ENCODE data around the gene TAPT1. TPM values are rescaled to one million over a fixed set of nuclear protein-coding genes. Genes with fewer than 3 reads are reported as not detected.

The TAPT1 gene
- total and polyA plus RNA-seq, 2 of the 13 experiments (the other 11 are each of a cell fraction or from before 2014, with no cell fraction given) = 24.5 to 25.3 TPM

DNA sequence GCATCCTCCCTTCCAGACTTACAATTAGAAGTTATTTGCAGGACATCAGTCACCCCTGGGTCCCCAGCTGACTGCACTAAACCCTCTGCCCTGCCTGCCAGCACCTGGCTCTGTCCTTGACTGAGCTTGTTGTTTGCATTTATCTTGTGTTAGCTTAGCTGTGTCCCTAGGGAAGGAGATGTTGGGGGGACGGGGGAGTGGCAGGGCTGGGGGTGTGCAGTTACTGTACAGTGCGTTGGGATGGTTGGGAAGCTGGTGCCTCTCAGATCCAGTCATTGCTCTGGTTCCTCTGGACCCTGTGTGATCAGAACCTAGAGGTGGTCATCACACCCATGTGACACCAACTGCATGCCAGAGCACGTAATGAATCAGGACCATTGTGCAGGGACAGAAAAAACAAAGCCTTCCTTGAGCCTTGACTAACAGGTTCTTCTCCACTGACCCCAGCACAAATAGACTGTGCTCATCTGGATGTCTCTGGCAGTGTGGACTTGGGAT, 109.7 kb downstream of the TAPT1 start (continued):
- TF ChIP-seq REXO4 (CRISPR knock-in tag; IDR thresholded peaks at IDR 0.05; ENCODE audit: borderline replicate concordance) (no peak), RXRB (CRISPR knock-in tag; IDR thresholded peaks at IDR 0.05; ENCODE audit: borderline replicate concordance) (peak; percentile 41; the same call in 1 of the 2 replicates), STAT5B (CRISPR knock-in tag; IDR thresholded peaks at IDR 0.05) (no peak), CCDC6 (CRISPR knock-in tag; IDR thresholded peaks at IDR 0.05) (no peak), SNAI1 (CRISPR knock-in tag; IDR thresholded peaks at IDR 0.05; ENCODE audit: borderline replicate concordance) (no peak), SP2 (CRISPR knock-in tag; IDR thresholded peaks at IDR 0.05) (no peak), ZNF143 (CRISPR knock-in tag; IDR thresholded peaks at IDR 0.05) (no peak), ZNF256 (CRISPR knock-in tag; conservative IDR thresholded peaks at IDR 0.05) (no peak), CCAR2 (optimal IDR thresholded peaks at IDR 0.05; ENCODE audit: low read depth, low read length) (no peak), MYC (CRISPR knock-in tag; IDR thresholded peaks at IDR 0.05; ENCODE audit: borderline replicate concordance) (no peak), MEF2D (CRISPR knock-in tag; IDR thresholded peaks at IDR 0.05) (no peak), XBP1 (CRISPR knock-in tag; IDR thresholded peaks at IDR 0.05) (no peak), ZBTB40 (IDR thresholded peaks at IDR 0.05) (no peak), ZBTB40 (CRISPR knock-in tag; IDR thresholded peaks at IDR 0.05) (no peak), ASH2L (IDR thresholded peaks at IDR 0.05; ENCODE audit: insufficient read length, low read depth, low read length) (no peak)
- TF ChIP-seq, protein P1, sequence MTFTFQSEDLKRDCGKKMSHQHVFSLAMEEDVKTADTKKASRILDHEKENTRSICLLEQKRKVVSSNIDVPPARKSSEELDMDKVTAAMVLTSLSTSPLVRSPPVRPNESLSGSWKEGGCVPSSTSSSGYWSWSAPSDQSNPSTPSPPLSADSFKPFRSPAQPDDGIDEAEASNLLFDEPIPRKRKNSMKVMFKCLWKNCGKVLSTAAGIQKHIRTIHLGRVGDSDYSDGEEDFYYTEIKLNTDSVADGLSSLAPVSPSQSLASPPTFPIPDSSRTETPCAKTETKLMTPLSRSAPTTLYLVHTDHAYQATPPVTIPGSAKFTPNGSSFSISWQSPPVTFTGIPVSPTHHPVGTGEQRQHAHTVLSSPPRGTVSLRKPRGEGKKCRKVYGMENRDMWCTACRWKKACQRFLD (CRISPR knock-in tag; IDR thresholded peaks at IDR 0.05; ENCODE audit: borderline replicate concordance) = no peak
- TF ChIP-seq, protein P2, sequence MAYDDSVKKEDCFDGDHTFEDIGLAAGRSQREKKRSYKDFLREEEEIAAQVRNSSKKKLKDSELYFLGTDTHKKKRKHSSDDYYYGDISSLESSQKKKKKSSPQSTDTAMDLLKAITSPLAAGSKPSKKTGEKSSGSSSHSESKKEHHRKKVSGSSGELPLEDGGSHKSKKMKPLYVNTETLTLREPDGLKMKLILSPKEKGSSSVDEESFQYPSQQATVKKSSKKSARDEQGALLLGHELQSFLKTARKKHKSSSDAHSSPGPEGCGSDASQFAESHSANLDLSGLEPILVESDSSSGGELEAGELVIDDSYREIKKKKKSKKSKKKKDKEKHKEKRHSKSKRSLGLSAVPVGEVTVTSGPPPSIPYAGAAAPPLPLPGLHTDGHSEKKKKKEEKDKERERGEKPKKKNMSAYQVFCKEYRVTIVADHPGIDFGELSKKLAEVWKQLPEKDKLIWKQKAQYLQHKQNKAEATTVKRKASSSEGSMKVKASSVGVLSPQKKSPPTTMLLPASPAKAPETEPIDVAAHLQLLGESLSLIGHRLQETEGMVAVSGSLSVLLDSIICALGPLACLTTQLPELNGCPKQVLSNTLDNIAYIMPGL (CRISPR knock-in tag; IDR thresholded peaks at IDR 0.05; ENCODE audit: borderline replicate concordance in 1 of 2, low read depth in 1 of 2) = 0 out of 4 replicates have a peak, but pooled peaks of 1 of the 2 experiments have one; percentile 22

All from HepG2 (cell line).